ENCODE measurements around the gene MPV17. TPM values are rescaled to one million over a fixed set of nuclear protein-coding genes. Genes with fewer than 3 reads are reported as not detected.
A peak's percentile ranks its signal among the peaks of the same experiment; 100 is the strongest.

Gene MPV17
- total and polyA plus RNA-seq, 2 of the 13 experiments (the other 11 are each of a cell fraction or from before 2014, with no cell fraction given) = 48.9 to 129 TPM

DNA sequence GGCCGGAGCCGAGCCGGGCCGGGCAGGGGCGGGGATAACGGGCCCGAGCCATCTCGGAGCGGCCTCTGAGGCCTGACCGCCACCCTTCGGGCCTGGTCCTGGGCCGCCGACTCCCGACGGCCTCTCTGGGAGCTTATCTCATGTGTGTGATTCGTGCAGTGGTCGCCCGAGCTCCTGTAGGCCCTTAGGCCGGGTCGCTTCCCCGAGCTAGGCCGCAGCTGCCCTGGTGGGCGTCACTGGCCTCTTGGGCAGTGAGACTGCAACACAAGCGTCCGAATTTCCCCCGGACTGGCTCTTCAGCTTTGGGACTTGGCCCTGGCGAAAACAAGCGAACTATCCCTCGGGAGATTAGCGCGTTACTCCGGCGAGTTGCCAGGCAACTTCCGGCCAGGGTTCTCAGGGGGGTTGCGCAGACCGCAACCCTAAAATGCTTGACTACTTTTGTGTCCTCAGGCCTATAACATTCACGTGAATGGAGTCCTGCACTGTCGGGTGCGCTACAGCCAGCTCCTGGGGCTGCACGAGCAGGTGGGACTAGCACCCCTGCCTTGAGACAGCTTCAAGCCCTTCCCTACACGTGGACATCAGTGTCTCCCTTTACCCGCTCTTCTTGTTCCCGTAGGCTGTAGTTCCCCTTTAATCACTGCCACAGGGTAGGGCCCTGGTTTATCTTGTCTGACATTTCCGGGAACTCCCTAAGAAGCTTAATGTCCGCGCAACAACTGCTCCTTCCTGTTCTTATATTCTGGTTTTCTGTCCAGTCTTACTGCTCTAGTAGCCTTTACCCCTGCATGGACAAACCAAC is 48.1 kb upstream of the MPV17 start (continued):
- TF ChIP-seq, protein P1, sequence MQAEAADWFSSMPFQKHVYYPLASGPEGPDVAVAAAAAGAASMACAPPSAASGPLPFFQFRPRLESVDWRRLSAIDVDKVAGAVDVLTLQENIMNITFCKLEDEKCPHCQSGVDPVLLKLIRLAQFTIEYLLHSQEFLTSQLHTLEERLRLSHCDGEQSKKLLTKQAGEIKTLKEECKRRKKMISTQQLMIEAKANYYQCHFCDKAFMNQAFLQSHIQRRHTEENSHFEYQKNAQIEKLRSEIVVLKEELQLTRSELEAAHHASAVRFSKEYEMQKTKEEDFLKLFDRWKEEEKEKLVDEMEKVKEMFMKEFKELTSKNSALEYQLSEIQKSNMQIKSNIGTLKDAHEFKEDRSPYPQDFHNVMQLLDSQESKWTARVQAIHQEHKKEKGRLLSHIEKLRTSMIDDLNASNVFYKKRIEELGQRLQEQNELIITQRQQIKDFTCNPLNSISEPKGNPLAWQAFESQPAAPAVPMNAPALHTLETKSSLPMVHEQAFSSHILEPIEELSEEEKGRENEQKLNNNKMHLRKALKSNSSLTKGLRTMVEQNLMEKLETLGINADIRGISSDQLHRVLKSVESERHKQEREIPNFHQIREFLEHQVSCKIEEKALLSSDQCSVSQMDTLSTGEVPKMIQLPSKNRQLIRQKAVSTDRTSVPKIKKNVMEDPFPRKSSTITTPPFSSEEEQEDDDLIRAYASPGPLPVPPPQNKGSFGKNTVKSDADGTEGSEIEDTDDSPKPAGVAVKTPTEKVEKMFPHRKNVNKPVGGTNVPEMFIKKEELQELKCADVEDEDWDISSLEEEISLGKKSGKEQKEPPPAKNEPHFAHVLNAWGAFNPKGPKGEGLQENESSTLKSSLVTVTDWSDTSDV (CRISPR knock-in tag; IDR thresholded peaks at IDR 0.05) = peak; percentile 15; the same call in 1 of the 2 replicates
- TF ChIP-seq GABPB1 (CRISPR knock-in tag; IDR thresholded peaks at IDR 0.05) (no peak; the same call in none of the 2 replicates), FOXC1 (CRISPR knock-in tag; IDR thresholded peaks at IDR 0.05; ENCODE audit: borderline replicate concordance) (0 out of 2 replicates have a peak, but pooled peaks have one; percentile 31), MTF1 (CRISPR knock-in tag; IDR thresholded peaks at IDR 0.05) (no peak)
- TF ChIP-seq, protein P2, sequence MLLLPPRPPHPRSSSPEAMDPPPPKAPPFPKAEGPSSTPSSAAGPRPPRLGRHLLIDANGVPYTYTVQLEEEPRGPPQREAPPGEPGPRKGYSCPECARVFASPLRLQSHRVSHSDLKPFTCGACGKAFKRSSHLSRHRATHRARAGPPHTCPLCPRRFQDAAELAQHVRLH (CRISPR knock-in tag; IDR thresholded peaks at IDR 0.05; ENCODE audit: borderline replicate concordance, low read depth) = no peak; the same call in 1 of the 2 replicates

DNA sequence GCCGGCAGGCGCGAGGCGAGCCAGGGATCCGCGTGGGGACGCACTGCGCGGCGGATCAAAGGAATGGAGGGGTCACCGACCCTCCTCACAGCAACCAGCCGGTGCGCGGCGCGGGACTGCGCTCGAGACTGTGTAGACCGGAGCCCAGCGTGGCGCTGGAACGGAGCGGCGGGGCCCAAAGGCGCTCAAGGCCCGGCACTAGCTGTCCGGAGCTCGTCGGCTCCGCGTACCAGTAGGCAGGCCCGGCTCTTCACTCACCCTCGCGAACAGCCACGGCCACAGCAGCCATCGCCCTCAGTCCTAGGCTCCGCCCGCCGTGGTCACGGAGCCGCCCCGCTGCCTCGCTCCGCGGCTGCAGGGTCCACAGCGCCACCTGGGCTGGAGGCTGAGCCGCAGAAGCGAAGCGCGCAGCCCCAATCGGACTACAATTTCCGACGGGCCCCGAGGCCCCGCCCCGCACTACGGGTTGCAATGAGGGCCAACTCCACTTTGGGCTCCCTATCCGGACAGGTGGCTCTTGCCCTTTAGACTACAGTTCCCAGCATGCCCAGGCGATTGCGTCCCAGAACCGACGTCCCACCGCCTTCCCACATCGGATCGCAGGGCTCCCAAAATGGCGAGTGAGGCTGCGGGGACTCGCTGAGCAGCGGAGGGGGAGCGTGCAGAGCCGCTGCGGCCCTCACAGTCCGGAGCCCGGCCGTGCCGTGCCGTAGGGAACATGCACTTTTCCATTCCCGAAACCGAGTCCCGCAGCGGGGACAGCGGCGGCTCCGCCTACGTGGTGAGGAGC is 47.3 kb upstream of the MPV17 start, which contains the start of the genes EIF2B4 and SNX17:
TSS of gene EIF2B4 (minus strand) at position 313 of the 790 bp plus-strand sequence. CDS start at position 289, 24 bp downstream.
TSS of gene SNX17 (plus strand) at position 591 of the 790 bp plus-strand sequence. CDS start at position 719, 128 bp downstream.
- Histone ChIP-seq H4K20me1 (ENCODE audit: insufficient read depth, low read length) (no peaks in the 10 kb centered on the region; the same call in 1 of the 2 replicates), H3K27me3 (ENCODE audit: control insufficient read depth in 1 of 2, insufficient read depth in 2 of 2, low read length in 2 of 2) (no peaks in the 10 kb centered on the region; a peak in 1 of 5 replicates), H2AFZ (ENCODE audit: low read length) (no peak within 1 kb of the TSS), H3K36me3 (replicated peaks in 1 of 2; ENCODE audit: control insufficient read depth in 1 of 2, insufficient read depth in 2 of 2, low read length in 2 of 2) (peaks cover 26 to 64% of the 10 kb centered on the region in 2 experiments), H3K27ac (ENCODE audit: extremely low read length, insufficient read depth, low read length) (peak within 1 kb of the TSS; percentile 83), H3K4me1 (ENCODE audit: insufficient read depth, low read length) (peaks cover 41% of the 10 kb centered on the region), H3K4me2 (ENCODE audit: low read depth, low read length) (peak within 1 kb of the TSS; percentile 99), H3K9me3 (ENCODE audit: low read length) (no peaks in the 10 kb centered on the region), H3K79me2 (ENCODE audit: insufficient read depth, low read length) (peaks cover 54% of the 10 kb centered on the region), H3K4me3 (replicated peaks in 1 of 3; ENCODE audit: insufficient read depth in 1 of 3, low read depth in 2 of 3, low read length in 3 of 3) (peak within 1 kb of the TSS; percentile 88 to 96 (median 95)), H3K9ac (ENCODE audit: insufficient read depth, low read depth, low read length) (peak within 1 kb of the TSS; percentile 97)
- ChIA-PET POLR2A (interaction anchor here (0.7 to 9.5 kb wide), 21 partner anchors 10 to 319 kb away, joined by 3 to 125 read pairs (median 5); partner anchors contain the start of genes AGBL5, GTF3C2, MPV17 and NRBP1), CTCF (ENCODE audit: low intra/inter-chr PET ratio, low total read pairs) (interaction anchor here (1.1 to 2.5 kb wide), 2 partner anchors 49 to 213 kb away, joined by 3 to 15 read pairs; partner anchors contain the start of gene ZNF512)
- WGBS (ENCODE audit: low lambda C conversion rate) = under 1% methylated on average over 61 of the region's 85 CpGs
- in situ Hi-C loops (cut with HindIII; ENCODE audit: extremely low pct_ligation_motif_present, low pct_unique_long_range_greater_than_20kb) (loop anchor here (5.0 kb wide), 1 partner anchor 48 kb away; the partner anchor contains the start of gene MPV17), intact Hi-C loops (cut with micrococcal nuclease; ENCODE audit: unreplicated experiment) (loop anchor here (1.0 to 10.0 kb wide), 4 partner anchors 13 to 115 kb away; partner anchors contain the start of gene GTF3C2)
- FAIRE-seq (peak; percentile 65), ATAC-seq (peak; percentile 89), DNase-seq (ENCODE audit: low spot score) (peak; percentile 99)
- no TSS peak for BruUV-seq (replicated peaks)
- TF ChIP-seq HNRNPUL1 (IDR thresholded peaks at IDR 0.05; ENCODE audit: low read depth, low read length) (peak; percentile 94; the same call in 1 of the 2 replicates), ZFYVE20 (CRISPR knock-in tag; IDR thresholded peaks at IDR 0.05; ENCODE audit: borderline replicate concordance, low read depth) (peak; percentile 94), KDM6A (CRISPR knock-in tag; IDR thresholded peaks at IDR 0.05; ENCODE audit: low read depth) (no peak; the same call in 1 of the 2 replicates), ZKSCAN8 (CRISPR knock-in tag; IDR thresholded peaks at IDR 0.05; ENCODE audit: borderline replicate concordance) (peak; percentile 87; the same call in 1 of the 2 replicates), SOX13 (IDR thresholded peaks at IDR 0.05) (peak; percentile 38; the same call in 1 of the 2 replicates), SOX13 (CRISPR knock-in tag; conservative IDR thresholded peaks at IDR 0.05 in 1 of 2, IDR thresholded peaks at IDR 0.05 in 1 of 2) (peak; percentile 47 to 66; a peak in 2 of 4 replicates), KDM3A (CRISPR knock-in tag; IDR thresholded peaks at IDR 0.05; ENCODE audit: low read depth) (peak; percentile 97)
- TF ChIP-seq, protein P3, sequence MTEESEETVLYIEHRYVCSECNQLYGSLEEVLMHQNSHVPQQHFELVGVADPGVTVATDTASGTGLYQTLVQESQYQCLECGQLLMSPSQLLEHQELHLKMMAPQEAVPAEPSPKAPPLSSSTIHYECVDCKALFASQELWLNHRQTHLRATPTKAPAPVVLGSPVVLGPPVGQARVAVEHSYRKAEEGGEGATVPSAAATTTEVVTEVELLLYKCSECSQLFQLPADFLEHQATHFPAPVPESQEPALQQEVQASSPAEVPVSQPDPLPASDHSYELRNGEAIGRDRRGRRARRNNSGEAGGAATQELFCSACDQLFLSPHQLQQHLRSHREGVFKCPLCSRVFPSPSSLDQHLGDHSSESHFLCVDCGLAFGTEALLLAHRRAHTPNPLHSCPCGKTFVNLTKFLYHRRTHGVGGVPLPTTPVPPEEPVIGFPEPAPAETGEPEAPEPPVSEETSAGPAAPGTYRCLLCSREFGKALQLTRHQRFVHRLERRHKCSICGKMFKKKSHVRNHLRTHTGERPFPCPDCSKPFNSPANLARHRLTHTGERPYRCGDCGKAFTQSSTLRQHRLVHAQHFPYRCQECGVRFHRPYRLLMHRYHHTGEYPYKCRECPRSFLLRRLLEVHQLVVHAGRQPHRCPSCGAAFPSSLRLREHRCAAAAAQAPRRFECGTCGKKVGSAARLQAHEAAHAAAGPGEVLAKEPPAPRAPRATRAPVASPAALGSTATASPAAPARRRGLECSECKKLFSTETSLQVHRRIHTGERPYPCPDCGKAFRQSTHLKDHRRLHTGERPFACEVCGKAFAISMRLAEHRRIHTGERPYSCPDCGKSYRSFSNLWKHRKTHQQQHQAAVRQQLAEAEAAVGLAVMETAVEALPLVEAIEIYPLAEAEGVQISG (CRISPR knock-in tag; IDR thresholded peaks at IDR 0.05) = peak; percentile 99

Data from HepG2 (cell line).